ENCODE results near the gene COL4A2.

COL4A2 gene

DNA sequence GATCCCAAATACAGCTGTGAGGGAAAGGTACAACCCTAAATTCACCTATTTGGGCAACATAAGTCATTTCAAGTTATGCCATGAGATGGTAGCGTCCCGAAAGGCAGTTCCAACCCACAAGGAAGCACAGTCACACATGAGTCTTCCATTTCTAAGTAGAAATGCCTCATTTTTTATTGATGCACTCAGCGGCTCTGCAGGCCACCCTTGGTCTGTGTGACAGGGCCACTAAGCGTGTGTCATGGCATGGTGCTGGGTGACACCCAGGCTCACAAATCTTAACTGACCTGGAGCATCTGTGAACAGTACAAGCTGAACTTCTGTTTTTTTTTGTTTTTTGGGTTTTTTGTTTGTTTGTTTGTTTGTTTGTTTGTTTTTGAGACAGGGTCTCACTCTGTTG, 239.3 kb downstream of the COL4A2 start:
- Histone ChIP-seq H3K9me3 (ENCODE audit: insufficient read depth, low read length) (peaks cover 4% of the 10 kb centered on the region; the same call in 1 of the 2 replicates), H3K36me3 (ENCODE audit: insufficient read depth, insufficient read length, low read length) (peaks cover 17% of the 10 kb centered on the region), H3K27me3 (ENCODE audit: insufficient read depth, insufficient read length) (no peaks in the 10 kb centered on the region), H3K4me1 (ENCODE audit: insufficient read depth, insufficient read length) (no peaks in the 10 kb centered on the region), H3K4me3 (ENCODE audit: insufficient read length, low read depth) (no peak overlapping the region), H3K9ac (ENCODE audit: insufficient read length, low read depth) (no peak overlapping the region)
- TF ChIP-seq ZNF274 (IDR thresholded peaks at IDR 0.05; ENCODE audit: low read depth, low read length), result no peak
- TF ChIP-seq YY1 (IDR thresholded peaks at IDR 0.05; ENCODE audit: insufficient read depth, insufficient read length), result no peak
- no peak for TF ChIP-seq SUZ12 (IDR thresholded peaks at IDR 0.05; ENCODE audit: extremely low read depth, insufficient read depth, insufficient read length)
- DNase-seq (ENCODE audit: low read depth, low spot score), result no peak

DNA sequence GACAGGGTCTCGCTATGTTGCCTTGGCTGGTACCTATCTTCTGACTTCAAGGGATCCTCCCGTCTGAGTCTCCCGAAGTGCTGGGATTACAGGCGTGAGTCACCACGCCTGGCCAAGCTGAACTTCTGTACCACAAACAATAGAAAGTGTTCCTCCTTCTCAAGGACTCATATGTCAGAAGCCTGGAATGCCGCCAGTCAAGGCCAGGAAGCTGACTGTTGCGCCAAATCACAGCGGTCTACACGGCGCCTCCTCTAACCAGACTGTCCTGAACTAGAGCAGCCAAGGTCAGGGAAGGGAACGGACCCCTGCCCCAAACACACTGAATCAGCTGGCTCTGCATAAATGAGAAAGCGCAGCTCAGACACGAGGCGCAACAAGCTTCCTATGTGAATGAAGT, 239.8 kb downstream of the COL4A2 start:
- no peak for TF ChIP-seq YY1 (IDR thresholded peaks at IDR 0.05; ENCODE audit: insufficient read depth, insufficient read length)
- TF ChIP-seq ZNF274 (IDR thresholded peaks at IDR 0.05; ENCODE audit: low read depth, low read length), result no peak
- no peak for TF ChIP-seq SUZ12 (IDR thresholded peaks at IDR 0.05; ENCODE audit: extremely low read depth, insufficient read depth, insufficient read length)
- peaks cover 4% of the 10 kb centered on the region; the same call in 1 of the 2 replicates for H3K9me3 ChIP-seq (ENCODE audit: insufficient read depth, low read length)
- H3K4me3 ChIP-seq (ENCODE audit: insufficient read length, low read depth), result no peak overlapping the region
- H3K9ac ChIP-seq (ENCODE audit: insufficient read length, low read depth), result no peak overlapping the region
- no peak for DNase-seq (ENCODE audit: low read depth, low spot score)
- no peaks in the 10 kb centered on the region for H3K27me3 ChIP-seq (ENCODE audit: insufficient read depth, insufficient read length)
- H3K36me3 ChIP-seq (ENCODE audit: insufficient read depth, insufficient read length, low read length), result peaks cover 17% of the 10 kb centered on the region
- H3K4me1 ChIP-seq (ENCODE audit: insufficient read depth, insufficient read length), result no peaks in the 10 kb centered on the region

DNA sequence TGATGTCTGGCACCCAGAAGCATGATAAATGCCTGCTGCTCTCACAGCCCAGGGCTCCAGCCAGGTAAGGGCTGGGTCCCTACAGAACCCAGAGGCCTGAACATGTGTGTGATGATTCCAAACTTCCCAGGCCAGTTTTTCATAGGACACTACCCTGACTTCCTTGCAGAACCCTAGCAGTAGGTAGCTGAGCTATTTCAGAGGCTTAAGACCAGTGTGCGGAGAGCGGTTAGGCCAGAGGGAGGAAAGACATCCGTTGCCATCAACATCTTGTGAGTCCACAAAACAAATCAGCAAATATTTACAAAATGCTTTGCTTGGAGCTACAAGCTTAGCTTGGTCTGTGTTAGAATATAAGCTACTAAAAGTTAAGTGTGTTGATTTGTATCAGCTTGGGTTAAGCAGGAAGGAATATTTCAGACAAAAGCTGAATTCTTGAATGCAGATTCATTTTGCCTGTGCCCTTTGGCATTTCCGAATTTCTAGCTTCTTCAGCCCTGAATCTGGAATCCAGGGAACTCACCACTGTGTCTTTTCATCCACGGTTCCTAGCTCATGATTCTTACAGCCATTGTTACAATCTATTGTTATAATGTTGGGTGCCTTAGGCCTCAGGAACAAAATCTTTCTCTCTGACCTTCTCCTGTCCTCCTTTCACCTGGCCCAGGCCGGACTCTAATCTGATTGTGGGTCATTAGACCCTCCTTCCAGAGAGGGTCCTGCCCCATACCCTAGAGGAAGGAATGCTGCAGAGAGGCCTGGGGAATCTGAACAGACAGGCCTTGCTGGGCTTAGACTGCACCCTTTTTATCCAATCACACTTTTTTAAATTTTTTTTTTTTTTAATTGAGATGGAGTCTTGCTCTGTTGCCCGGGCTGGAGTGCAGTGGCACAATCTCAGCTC, 242.1 kb downstream of the COL4A2 start:
- TF ChIP-seq YY1 (IDR thresholded peaks at IDR 0.05; ENCODE audit: insufficient read depth, insufficient read length), result no peak
- TF ChIP-seq ZNF274 (IDR thresholded peaks at IDR 0.05; ENCODE audit: low read depth, low read length), result no peak
- TF ChIP-seq SUZ12 (IDR thresholded peaks at IDR 0.05; ENCODE audit: extremely low read depth, insufficient read depth, insufficient read length), result no peak
- H3K9ac ChIP-seq (ENCODE audit: insufficient read length, low read depth), result no peak overlapping the region
- H3K4me3 ChIP-seq (ENCODE audit: insufficient read length, low read depth), result no peak overlapping the region
- H3K4me1 ChIP-seq (ENCODE audit: insufficient read depth, insufficient read length), result no peaks in the 10 kb centered on the region
- H3K27me3 ChIP-seq (ENCODE audit: insufficient read depth, insufficient read length), result no peaks in the 10 kb centered on the region
- DNase-seq (ENCODE audit: low read depth, low spot score), result no peak
- H3K36me3 ChIP-seq (ENCODE audit: insufficient read depth, insufficient read length, low read length), result peaks cover 14% of the 10 kb centered on the region
- peaks cover 4% of the 10 kb centered on the region; the same call in 1 of the 2 replicates for H3K9me3 ChIP-seq (ENCODE audit: insufficient read depth, low read length)

DNA sequence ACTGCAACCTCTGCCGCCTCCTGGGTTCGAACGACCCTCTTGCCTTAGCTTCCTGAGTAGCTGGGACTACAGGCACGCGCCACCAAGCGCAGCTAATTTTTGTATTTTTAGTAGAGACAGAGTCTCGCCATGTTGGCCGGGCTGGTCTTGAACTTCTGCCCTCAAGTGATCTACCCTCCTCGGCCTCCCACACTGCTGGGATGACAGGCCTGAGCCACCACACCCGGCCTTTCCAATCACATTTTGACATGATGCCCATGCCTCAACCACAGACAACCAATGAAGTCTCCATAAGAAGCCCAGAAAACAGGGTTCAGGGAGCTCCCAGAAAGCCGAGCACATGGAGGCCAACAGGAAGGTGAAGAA, 242.7 kb downstream of the COL4A2 start:
- Histone ChIP-seq H3K4me3 (ENCODE audit: insufficient read length, low read depth) (no peak overlapping the region), H3K27me3 (ENCODE audit: insufficient read depth, insufficient read length) (no peaks in the 10 kb centered on the region), H3K9me3 (ENCODE audit: insufficient read depth, low read length) (0 out of 2 replicates have a peak, but pooled peaks cover under 1% of the 10 kb centered on the region), H3K4me1 (ENCODE audit: insufficient read depth, insufficient read length) (peaks cover under 1% of the 10 kb centered on the region), H3K36me3 (ENCODE audit: insufficient read depth, insufficient read length, low read length) (peaks cover 14% of the 10 kb centered on the region), H3K9ac (ENCODE audit: insufficient read length, low read depth) (no peak overlapping the region)
- TF ChIP-seq ZNF274 (IDR thresholded peaks at IDR 0.05; ENCODE audit: low read depth, low read length) (no peak), YY1 (IDR thresholded peaks at IDR 0.05; ENCODE audit: insufficient read depth, insufficient read length) (no peak), SUZ12 (IDR thresholded peaks at IDR 0.05; ENCODE audit: extremely low read depth, insufficient read depth, insufficient read length) (no peak)
- DNase-seq (ENCODE audit: low read depth, low spot score), result no peak

DNA sequence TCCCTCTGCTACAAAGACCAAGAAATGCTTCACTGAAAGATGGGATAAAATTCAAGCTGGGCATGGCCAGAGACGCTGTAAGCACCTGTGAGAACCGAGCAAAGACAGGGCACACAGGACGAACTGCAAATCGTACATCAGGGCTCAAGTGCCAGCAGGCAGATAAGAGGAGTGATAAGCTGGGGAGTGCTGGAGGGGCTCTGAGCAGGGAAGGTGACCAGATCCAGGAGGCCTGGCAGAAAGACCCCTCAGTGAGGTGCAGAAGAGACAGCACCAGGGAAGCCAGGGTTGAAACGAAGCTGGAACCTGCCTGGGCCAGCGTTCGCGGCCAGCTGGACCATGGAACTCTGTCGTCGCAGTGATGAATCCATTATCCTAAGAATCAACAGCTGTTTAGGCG, 244.2 kb downstream of the COL4A2 start:
- Histone ChIP-seq H3K4me3 (ENCODE audit: insufficient read length, low read depth) (no peak overlapping the region), H3K9me3 (ENCODE audit: insufficient read depth, low read length) (no peaks in the 10 kb centered on the region), H3K4me1 (ENCODE audit: insufficient read depth, insufficient read length) (peaks cover 3% of the 10 kb centered on the region), H3K9ac (ENCODE audit: insufficient read length, low read depth) (no peak overlapping the region), H3K27me3 (ENCODE audit: insufficient read depth, insufficient read length) (no peaks in the 10 kb centered on the region), H3K36me3 (ENCODE audit: insufficient read depth, insufficient read length, low read length) (peaks cover 24% of the 10 kb centered on the region)
- DNase-seq (ENCODE audit: low read depth, low spot score), result no peak
- TF ChIP-seq YY1 (IDR thresholded peaks at IDR 0.05; ENCODE audit: insufficient read depth, insufficient read length) (no peak), ZNF274 (IDR thresholded peaks at IDR 0.05; ENCODE audit: low read depth, low read length) (no peak), SUZ12 (IDR thresholded peaks at IDR 0.05; ENCODE audit: extremely low read depth, insufficient read depth, insufficient read length) (no peak)

DNA sequence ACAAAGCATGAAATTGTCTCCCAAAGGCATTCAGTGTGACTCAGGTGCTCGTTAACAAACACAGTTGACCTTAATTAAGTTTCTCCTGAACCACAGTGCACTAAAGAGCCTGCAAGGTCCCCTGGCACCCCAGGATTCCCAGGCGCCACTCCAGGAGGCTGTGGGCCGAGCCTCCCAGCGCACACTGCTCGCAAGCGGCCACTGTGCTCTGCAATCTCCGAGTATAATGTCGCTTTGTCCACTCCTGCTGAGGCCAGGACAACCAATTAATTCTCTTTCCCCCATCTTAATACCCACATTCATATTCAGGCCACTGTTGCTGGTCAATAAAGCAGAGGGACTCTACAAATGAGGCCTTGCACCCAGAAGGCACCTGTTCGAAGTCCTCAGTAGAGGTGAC, 245.7 kb downstream of the COL4A2 start:
- H3K9me3 ChIP-seq (ENCODE audit: insufficient read depth, low read length), result no peaks in the 10 kb centered on the region
- no peaks in the 10 kb centered on the region for H3K27me3 ChIP-seq (ENCODE audit: insufficient read depth, insufficient read length)
- H3K9ac ChIP-seq (ENCODE audit: insufficient read length, low read depth), result no peak overlapping the region
- H3K4me3 ChIP-seq (ENCODE audit: insufficient read length, low read depth), result no peak overlapping the region
- peaks cover 3% of the 10 kb centered on the region for H3K4me1 ChIP-seq (ENCODE audit: insufficient read depth, insufficient read length)
- no peak for DNase-seq (ENCODE audit: low read depth, low spot score)
- TF ChIP-seq YY1 (IDR thresholded peaks at IDR 0.05; ENCODE audit: insufficient read depth, insufficient read length), result no peak
- no peak for TF ChIP-seq ZNF274 (IDR thresholded peaks at IDR 0.05; ENCODE audit: low read depth, low read length)
- no peak for TF ChIP-seq SUZ12 (IDR thresholded peaks at IDR 0.05; ENCODE audit: extremely low read depth, insufficient read depth, insufficient read length)
- H3K36me3 ChIP-seq (ENCODE audit: insufficient read depth, insufficient read length, low read length), result peaks cover 31% of the 10 kb centered on the region

DNA sequence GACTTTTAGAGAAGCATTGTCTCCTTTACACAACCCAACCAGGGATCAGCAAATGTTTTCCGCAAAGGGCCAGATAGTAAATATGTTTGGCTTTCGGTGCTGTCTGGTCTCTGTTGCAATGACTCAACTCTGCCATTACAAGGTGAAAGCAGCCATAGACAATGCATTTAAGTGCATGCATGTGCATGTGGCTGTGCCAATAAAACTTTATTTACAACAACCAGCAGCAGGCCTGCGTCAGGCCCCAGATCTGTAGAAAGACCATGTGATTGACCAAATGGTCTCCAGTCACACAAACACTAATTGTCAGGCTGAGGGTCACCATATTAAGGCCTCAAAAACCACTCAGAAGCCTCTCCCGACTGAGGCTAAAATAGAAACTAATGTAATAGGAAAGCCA, 246.3 kb downstream of the COL4A2 start:
- Histone ChIP-seq H3K4me3 (ENCODE audit: insufficient read length, low read depth) (no peak overlapping the region), H3K36me3 (ENCODE audit: insufficient read depth, insufficient read length, low read length) (peaks cover 35% of the 10 kb centered on the region), H3K27me3 (ENCODE audit: insufficient read depth, insufficient read length) (no peaks in the 10 kb centered on the region), H3K4me1 (ENCODE audit: insufficient read depth, insufficient read length) (peaks cover 3% of the 10 kb centered on the region), H3K9me3 (ENCODE audit: insufficient read depth, low read length) (no peaks in the 10 kb centered on the region), H3K9ac (ENCODE audit: insufficient read length, low read depth) (no peak overlapping the region)
- no peak for DNase-seq (ENCODE audit: low read depth, low spot score)
- TF ChIP-seq YY1 (IDR thresholded peaks at IDR 0.05; ENCODE audit: insufficient read depth, insufficient read length) (no peak), SUZ12 (IDR thresholded peaks at IDR 0.05; ENCODE audit: extremely low read depth, insufficient read depth, insufficient read length) (no peak), ZNF274 (IDR thresholded peaks at IDR 0.05; ENCODE audit: low read depth, low read length) (no peak)
